HT1080 (cell line): Measurements from ENCODE around the gene DEF6. TPM values are rescaled to one million over a fixed set of nuclear protein-coding genes. Genes with fewer than 3 reads are reported as not detected.

Source experiments
- DNase-seq: peaks from one replicate; pipeline ENCODE4 v3.0.0-alpha.2; 2015; ENCODE audit warnings: low read depth
- total RNA-seq: library from RNA; depleted of rRNA; stranded (reverse); fragments of >200 nt; shearing (Covaris generic); gene quantifications from 2 replicates; pipeline ENCODE4 v1.2.3, GENCODE V29; 2014

The DEF6 gene
- total RNA-seq, 1 experiment from 2014 or later: 9.1 TPM

DNA sequence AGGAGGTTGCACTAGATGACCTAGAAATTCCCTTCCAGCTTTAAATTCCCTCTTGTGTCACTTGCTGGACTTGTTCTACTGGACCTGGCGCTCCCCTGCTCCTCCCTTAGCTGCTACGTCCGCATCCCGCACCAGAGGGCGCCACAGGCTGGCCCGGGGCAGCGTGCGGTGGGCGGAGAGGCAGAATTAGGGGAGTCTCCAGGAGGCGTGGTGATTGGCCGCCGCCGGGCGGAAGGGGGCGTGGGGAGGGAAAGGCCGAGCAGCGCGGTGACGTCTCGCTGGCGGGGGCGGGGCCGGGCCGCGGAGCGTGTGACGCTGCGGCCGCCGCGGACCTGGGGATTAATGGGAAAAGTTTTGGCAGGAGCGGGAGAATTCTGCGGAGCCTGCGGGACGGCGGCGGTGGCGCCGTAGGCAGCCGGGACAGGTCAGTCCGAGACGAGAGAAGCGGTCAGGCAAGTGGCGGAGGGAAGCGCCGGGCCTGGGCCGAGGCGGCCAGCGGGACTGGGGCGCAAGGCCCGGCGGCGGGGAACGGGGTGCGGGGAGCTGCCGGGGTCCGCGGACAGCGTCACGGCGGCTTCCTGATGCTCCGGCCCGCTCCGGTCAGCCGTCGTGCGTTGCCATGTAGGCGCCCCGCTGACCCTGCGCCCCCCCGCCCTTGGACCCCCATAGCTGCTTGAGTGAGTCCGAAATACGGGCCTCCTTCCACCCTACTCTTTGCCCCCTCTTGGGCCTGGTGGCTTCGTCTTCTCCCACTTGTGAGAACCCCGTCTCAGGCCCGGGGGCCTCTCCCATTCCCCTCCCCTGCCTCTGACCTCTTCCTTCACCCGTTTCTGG, 44.9 kb downstream of the DEF6 start, which contains the start of gene PPARD:
Gene PPARD, plus strand, starts transcription at position 301 of the 834 bp plus-strand sequence. CDS start 68,530 bp downstream, outside the sequence.
- DNase-seq: peak; percentile 93

DNA sequence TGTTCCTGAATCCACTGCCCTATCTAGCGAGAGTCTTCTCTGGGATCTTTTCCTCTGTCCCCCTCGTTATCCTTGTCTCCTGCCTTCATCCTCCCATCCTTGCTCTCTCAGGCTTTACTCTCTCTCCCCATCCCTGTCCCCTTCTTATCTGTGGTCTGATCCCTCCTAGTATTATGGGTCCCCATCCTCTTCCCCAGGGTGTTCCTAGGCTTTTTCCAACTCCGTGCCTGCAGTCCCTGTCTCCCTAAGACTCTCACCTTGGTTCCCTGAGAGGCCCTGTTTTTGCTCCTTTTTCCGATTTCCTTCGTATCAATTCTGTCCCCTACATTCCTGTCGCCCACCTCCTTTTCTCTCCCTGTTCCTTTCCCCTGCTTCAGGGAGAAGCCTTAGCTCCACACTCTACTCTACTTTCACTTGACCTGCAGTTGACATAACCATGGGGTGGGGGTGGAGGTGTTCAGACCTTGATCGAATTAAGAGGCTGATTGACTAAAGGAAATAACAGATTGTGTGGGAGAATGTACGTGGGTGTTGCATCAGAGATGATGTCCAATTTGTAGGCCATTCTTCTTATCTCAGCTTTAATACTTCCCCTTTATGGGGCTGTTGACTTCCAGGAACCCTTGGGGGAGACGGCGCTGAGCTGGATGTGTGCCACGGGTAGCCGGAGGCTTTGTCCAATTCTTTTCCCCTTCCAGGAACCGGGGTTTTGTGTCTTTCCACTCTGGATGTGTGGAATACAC, 45.6 kb downstream of the DEF6 start:
- no peak for DNase-seq

DNA sequence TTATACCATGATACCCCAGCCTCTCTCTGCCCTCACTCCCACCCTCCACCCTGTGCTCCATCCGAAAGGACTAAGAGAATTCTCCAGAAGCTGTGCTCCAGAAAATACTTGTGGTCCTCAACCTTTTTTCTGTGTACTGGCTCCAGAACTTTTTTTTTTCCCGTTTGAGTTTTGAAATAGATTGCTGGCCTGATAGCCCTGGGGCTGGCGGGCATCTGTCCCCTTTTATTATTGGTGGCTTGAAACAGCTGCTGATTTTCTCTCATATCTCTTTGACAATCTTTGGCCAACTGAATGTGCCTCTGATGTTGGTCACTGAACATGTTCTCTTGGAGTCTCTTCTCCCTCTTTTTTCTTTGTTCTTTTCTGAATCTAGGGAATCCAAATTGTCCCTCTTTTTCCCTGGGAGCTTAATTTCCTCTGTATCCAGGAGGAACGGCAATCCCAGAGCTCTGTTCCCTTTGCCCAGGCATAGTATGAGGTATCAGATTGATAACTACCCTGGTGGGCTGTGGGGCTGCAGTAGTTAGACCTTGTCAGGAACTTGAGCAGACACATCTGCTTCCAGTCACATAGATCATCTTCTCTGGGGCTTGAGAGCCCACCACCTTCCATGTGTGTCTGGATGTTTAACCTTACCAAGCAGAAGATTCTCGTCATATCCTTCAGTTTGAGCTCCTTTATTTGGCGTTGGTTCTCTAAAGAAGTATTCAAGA, 46.4 kb downstream of the DEF6 start:
- DNase-seq: no peak

GRCh38 chr6:35351422-35351821, 53.8 kb downstream of the DEF6 start:
- no peak for DNase-seq

GRCh38 chr6:35352735-35353134, 55.1 kb downstream of the DEF6 start:
- no peak for DNase-seq

GRCh38 chr6:35354361-35355135, 56.9 kb downstream of the DEF6 start:
- no peak for DNase-seq

- no peak for DNase-seq
Observed at GRCh38 chr6:35356391-35356790, 58.8 kb downstream of the DEF6 start.

DNA sequence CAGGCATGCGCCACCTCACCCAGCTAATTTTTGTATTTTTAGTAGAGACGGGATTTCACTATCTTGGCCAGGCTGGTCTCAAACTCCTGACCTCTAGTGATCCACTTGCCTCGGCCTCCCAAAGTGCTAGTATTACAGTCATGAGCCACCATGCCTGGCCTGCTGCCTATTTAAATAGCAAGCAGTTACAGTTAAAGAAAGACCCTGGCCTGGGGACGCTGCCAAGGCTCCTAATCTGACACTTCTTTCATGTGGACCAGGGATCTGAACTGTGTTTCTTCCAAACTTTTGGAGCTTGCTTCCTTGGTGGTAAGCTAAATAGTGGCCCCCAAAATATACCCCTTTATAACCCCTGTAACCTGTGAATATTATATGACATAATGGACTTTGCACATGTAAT, 60.1 kb downstream of the DEF6 start:
- DNase-seq: no peak

DNA sequence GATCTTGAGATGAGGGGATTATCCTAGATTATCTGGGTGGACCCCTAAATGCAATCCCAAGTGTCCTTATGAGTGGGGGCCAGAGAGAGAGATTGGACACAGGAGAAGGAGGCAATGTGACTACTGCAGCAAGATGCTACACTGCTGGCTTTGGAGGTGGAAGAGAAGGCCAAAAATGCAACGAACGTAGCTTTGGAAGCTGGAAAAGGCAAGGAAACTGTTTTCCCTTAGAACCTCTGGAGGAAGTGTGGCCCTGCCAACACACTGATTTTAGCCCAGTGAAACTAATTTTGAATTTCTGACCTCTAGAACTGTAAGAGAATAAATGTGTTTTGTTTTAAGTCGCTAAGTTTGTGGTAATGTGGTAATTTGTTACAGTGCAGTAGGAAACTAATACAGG, 60.5 kb downstream of the DEF6 start:
- DNase-seq: no peak

GRCh38 chr6:35359346-35359743, 61.7 kb downstream of the DEF6 start:
- DNase-seq: no peak

DNA sequence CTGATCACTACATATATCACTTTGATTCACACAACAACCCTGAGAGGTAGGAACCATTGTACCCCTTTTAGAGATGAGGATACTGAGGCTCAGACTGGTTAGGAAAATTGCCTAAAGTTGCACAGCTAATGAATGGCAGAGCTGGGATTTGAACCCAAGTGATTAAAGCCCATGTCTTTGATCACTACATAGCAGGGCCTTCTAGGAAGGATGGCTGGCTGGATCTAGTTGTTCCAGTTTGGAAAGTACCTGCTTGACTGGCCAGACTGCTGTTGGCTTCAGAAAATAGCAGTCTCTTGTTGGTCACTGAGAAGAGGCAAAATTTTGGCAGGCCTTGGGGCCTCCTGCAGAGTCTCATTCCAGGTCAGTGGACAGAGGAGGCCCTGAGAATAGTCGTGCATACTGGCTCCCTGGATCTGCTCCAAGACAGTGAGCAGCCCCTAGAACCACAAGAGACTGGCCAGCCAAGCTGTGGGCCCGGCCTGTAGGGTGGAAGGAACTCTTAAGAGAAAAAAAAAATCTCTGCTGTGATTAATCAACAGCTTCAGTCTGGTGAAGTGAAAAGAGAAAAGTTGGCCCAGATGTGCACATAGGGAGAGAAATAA, 62.2 kb downstream of the DEF6 start:
- DNase-seq: peak; percentile 66

DNA sequence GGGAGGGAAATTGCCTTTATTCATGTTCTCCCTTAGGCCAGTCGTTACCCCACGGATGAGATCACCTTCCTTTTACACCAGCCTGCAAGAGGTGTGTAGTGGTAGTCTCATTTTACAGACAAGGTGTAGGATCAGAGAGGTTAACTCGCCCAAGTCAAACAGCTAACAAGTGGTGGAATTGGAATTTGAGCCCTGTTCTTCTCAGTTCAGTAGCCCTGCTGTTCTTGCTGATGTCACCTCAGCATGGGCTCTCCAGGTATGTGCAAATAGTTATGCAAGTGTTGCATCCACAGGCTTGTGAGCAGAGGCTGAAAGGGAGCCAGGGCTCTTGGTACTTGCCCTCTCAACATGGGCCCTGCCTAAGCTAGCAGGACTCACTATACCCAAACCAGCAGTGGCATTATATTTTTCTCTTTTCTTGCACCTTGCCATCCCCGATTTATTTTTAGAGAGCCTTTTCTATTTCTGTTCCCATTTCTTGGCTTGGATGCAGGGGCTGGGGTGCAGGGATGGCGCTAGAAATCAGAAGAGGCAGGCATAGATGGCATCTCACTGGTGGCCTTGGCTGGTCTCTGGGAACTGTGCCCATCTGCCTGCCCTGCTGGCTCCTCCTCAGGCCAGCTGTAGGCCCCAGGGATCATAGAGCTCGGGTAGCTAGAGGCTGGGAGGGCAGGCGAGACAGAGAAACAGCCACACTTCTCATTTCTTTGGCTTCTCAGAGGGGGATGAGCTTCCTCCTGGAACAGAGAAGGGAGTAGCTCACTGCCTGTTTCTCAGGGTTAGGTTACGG, 62.9 kb downstream of the DEF6 start:
- no peak for DNase-seq

DNA sequence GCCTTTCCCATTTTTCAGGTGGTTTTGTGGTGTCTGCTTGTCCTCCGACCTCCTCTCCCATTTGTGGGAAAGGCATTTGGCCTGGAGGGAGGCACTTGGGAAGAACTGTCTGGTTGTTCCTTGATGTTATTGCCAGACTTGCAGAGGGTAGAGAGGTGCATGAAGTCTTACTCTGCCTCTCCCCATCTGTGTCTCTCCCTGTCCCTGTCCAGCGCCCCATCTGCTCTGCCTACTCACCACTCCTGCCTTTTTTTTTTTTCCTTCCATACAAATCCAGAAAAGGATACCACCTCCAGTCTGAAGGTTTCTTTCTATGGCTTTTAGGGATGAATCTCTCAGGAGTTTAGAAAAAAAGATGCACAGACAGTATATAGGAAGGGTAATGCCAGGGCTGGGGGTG, 64.6 kb downstream of the DEF6 start:
- DNase-seq: no peak

GRCh38 chr6:35363293-35363750, 65.7 kb downstream of the DEF6 start:
- DNase-seq: no peak

DNA sequence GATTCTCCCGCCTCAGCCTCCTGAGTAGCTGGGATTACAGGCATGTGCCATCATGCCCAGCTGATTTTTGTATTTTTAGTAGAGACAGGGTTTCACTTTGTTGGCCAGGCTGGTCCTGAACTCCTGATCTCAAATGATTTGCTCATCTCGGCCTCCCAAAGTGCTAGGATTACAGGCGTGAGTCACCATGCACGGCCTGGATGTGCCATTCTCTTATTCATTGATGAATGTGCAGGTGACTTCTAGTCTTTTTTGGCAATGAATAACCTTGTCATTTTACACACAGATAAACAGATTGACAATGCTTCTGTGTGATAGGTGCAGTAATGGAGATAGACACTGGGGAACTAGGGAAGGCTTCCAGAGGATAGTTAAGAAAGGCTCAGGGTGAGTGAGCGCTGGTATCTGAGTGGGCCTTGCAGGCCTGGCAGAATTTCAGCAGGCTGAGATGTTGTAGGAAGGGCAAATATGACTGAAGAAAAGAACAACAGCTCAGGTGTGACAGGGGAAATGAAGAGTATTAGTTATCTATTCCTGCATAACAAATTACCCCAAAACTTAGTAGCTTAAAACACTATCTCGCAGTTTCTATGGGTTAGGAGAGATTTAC, 68.1 kb downstream of the DEF6 start:
- peak; percentile 50 for DNase-seq

- no peak for DNase-seq
Observed at GRCh38 chr6:35366204-35366596, 68.6 kb downstream of the DEF6 start.

GRCh38 chr6:35367646-35368037, 70.0 kb downstream of the DEF6 start:
- no peak for DNase-seq

DNA sequence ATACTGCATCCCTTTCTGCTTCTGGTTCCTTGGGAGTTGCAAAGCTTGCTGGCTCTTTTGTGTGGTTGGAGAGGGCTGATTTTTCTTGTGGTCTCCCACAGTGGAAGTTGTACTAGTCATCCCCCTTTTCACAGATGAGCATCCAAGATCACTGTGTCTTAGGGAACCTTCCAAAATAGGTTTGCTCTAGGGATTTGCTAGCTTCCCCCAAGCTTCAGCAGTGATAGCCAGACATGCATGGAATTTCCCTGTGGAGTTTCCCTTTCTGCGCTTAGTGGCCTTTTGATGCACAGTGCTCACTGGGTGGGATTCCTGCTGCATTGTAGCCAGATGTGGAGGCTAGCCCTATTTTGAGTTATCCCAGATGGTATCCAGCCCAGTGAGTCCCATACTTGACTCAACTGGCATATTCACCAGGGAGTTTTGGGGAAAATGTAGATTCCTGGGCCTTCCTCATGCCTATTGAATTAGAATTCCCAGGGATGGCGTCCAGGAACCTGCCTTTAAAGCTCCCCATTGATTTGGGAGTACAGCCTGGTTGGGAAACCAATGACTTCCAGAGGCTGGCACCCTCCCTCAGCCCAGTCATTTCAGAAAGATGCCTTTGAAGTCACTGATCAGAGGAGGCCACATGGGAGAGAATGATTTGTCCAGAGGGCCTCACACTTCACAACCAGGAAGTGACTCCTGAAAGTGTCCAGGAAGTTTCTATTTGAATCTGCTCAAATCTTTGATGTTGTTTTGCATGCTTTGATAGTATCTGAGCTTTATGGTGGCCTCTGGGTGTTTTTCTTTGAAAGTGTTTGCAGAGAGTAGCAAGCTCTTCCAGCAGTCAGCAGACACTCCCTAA, 70.6 kb downstream of the DEF6 start:
- DNase-seq: peak; percentile 71
